GM23338 (cell line): ENCODE measurements around the gene TSHZ2. TPM values are rescaled to one million over a fixed set of nuclear protein-coding genes. Genes with fewer than 3 reads are reported as not detected.

Experiments used
- ATAC-seq: fragments of 200-7000 bp; cut with Tn5 transposase; 3 replicates; pipeline ENCODE4 v1.9.1; 2020
- DNase-seq: peaks from one replicate; pipeline ENCODE4 v3.0.0-alpha.2; 2015; ENCODE audit warnings: low spot score
- H2AFZ ChIP-seq: fragments of 200-600 bp; sonication (generic); 2 replicates; pipeline ENCODE4 v1.8.0; 2016; ENCODE audit warnings: antibody characterized with exemption, mild to moderate bottlenecking, moderate library complexity
- H3F3A ChIP-seq: fragments of 200-600 bp; sonication (generic); replicated peaks from 2 replicates; pipeline ENCODE4 v1.8.0; 2017; ENCODE audit warnings: antibody characterized with exemption, mixed run types, low read depth
- H3K27ac ChIP-seq: fragments of 200-600 bp; sonication (generic); 2 replicates; pipeline ENCODE4 v1.6.1; 2016; ENCODE audit warnings: low read depth
- H3K27me3 ChIP-seq: fragments of 200-600 bp; sonication (generic); 2 replicates; pipeline ENCODE4 v1.8.0; 2016; ENCODE audit warnings: mild to moderate bottlenecking, mixed run types, moderate library complexity; ENCODE audit not compliant: insufficient read depth
- H3K36me3 ChIP-seq: fragments of 200-600 bp; sonication (generic); 2 replicates; pipeline ENCODE4 v1.8.0; 2016; ENCODE audit warnings: mild to moderate bottlenecking; ENCODE audit not compliant: insufficient read depth
- H3K4me1 ChIP-seq: fragments of 200-600 bp; sonication (generic); 2 replicates; pipeline ENCODE4 v1.8.0; 2016; ENCODE audit warnings: mild to moderate bottlenecking, moderate library complexity; ENCODE audit not compliant: insufficient read depth
- H3K4me2 ChIP-seq: fragments of 200-600 bp; sonication (generic); 2 replicates; pipeline ENCODE4 v1.7.1; 2017; ENCODE audit warnings: mixed run types
- H3K4me3 ChIP-seq: fragments of 200-600 bp; sonication (generic); 2 replicates; pipeline ENCODE4 v1.6.1; 2016; ENCODE audit warnings: mixed run types
- H3K79me2 ChIP-seq: fragments of 200-600 bp; sonication (generic); replicated peaks from 2 replicates; pipeline ENCODE4 v1.8.0; 2017; ENCODE audit warnings: mild to moderate bottlenecking; ENCODE audit not compliant: insufficient read depth
- H3K9me2 ChIP-seq: fragments of 200-600 bp; sonication (generic); 2 replicates; pipeline ENCODE4 v1.8.0; 2017; ENCODE audit not compliant: insufficient read depth
- H4K20me1 ChIP-seq: fragments of 200-600 bp; sonication (generic); replicated peaks from 2 replicates; pipeline ENCODE4 v1.8.0; 2017; ENCODE audit warnings: mild to moderate bottlenecking; ENCODE audit not compliant: insufficient read depth
- H3K27ac Mint-ChIP-seq: 2 replicates; pipeline ENCODE4 v1.8.0; 2020; ENCODE audit warnings: inconsistent platforms, mild to moderate bottlenecking, moderate library complexity, mixed read lengths
- H3K27me3 Mint-ChIP-seq: 3 replicates; pipeline ENCODE4 v1.8.0; 2022; ENCODE audit warnings: low read depth, mild to moderate bottlenecking, moderate library complexity, mixed read lengths, inconsistent platforms; ENCODE audit not compliant: insufficient read depth, poor library complexity
- H3K36me3 Mint-ChIP-seq: 3 replicates; pipeline ENCODE4 v1.8.0; 2021; ENCODE audit warnings: low read depth, mild to moderate bottlenecking, inconsistent platforms, moderate library complexity, mixed read lengths
- H3K4me1 Mint-ChIP-seq: 3 replicates; pipeline ENCODE4 v1.8.0; 2020; ENCODE audit warnings: mild to moderate bottlenecking, inconsistent platforms, mixed read lengths
- H3K4me3 Mint-ChIP-seq: 3 replicates; pipeline ENCODE4 v1.8.0; 2021; ENCODE audit warnings: moderate library complexity, mild to moderate bottlenecking, inconsistent platforms, mixed read lengths
- H3K9me3 Mint-ChIP-seq: 3 replicates; pipeline ENCODE4 v1.8.0; 2020; ENCODE audit warnings: moderate library complexity, mild to moderate bottlenecking, inconsistent platforms, mixed read lengths
- CREB1 ChIP-seq: fragments of 250-450 bp; sonication (Bioruptor Pico); IDR thresholded peaks from 2 replicates; pipeline ENCODE4 v1.5.0; 2020; ENCODE audit warnings: low read depth, mild to moderate bottlenecking, moderate library complexity
- EZH2 ChIP-seq: fragments of 200-600 bp; sonication (generic); IDR thresholded peaks from one replicate; pipeline ENCODE4 v1.8.0; 2017; ENCODE audit warnings: antibody characterized with exemption, mild to moderate bottlenecking, low read depth; ENCODE audit not compliant: unreplicated experiment
- EZH2phosphoT487 ChIP-seq: fragments of 200-600 bp; sonication (generic); IDR thresholded peaks from one replicate; pipeline ENCODE4 v1.8.1; 2018; ENCODE audit warnings: antibody characterized with exemption; ENCODE audit not compliant: unreplicated experiment
- JUNB ChIP-seq: IDR thresholded peaks from one replicate; pipeline ENCODE4 v1.6.1; 2016; ENCODE audit warnings: antibody characterized with exemption; ENCODE audit not compliant: unreplicated experiment
- POLR2AphosphoS5 ChIP-seq: IDR thresholded peaks from 2 replicates; pipeline ENCODE4 v1.6.1; 2016; ENCODE audit warnings: antibody characterized with exemption, low read depth
- STAT1 ChIP-seq: IDR thresholded peaks from one replicate; pipeline ENCODE4 v1.6.1; 2016; ENCODE audit warnings: antibody characterized with exemption; ENCODE audit not compliant: unreplicated experiment
- ZNF114 ChIP-seq: fragments of 250-450 bp; sonication (Bioruptor Pico); IDR thresholded peaks from 2 replicates; pipeline ENCODE4 v1.5.0; 2020; ENCODE audit warnings: mild to moderate bottlenecking, moderate library complexity
- ZNF331 ChIP-seq: fragments of 250-450 bp; sonication (Bioruptor Pico); IDR thresholded peaks from 2 replicates; pipeline ENCODE4 v1.5.0; 2020; ENCODE audit warnings: low read depth, mild to moderate bottlenecking, moderate library complexity
- polyA plus RNA-seq: library from polyadenylated mRNA; unstranded; fragments of >200 nt; fragmentation: Nextera tagmentation; extraction: Ambion mirVana; gene quantifications from 2 replicates; pipeline ENCODE4 v1.2.1, GENCODE V29; 2016
- total RNA-seq: library from RNA; depleted of rRNA; stranded (reverse); fragments of >200 nt; shearing (Covaris generic); gene quantifications from 2 replicates; pipeline ENCODE4 v1.2.3, GENCODE V29; 2014
- TF ChIP-seq, protein P1 (sequence below): fragments of 250-450 bp; sonication (Bioruptor Pico); IDR thresholded peaks from 2 replicates; pipeline ENCODE4 v1.5.0; 2020; ENCODE audit warnings: mild to moderate bottlenecking, moderate library complexity
- TF ChIP-seq, protein P2 (sequence below): IDR thresholded peaks from 2 replicates; pipeline ENCODE4 v1.6.1; 2016; ENCODE audit warnings: antibody characterized with exemption
- TF ChIP-seq, protein P3 (sequence below): IDR thresholded peaks from one replicate; pipeline ENCODE4 v1.6.1; 2018; ENCODE audit warnings: antibody characterized with exemption; ENCODE audit not compliant: unreplicated experiment

The TSHZ2 gene
- total and polyA plus RNA-seq, 2 experiments from 2014 or later = 0.49 to 1.3 TPM

DNA sequence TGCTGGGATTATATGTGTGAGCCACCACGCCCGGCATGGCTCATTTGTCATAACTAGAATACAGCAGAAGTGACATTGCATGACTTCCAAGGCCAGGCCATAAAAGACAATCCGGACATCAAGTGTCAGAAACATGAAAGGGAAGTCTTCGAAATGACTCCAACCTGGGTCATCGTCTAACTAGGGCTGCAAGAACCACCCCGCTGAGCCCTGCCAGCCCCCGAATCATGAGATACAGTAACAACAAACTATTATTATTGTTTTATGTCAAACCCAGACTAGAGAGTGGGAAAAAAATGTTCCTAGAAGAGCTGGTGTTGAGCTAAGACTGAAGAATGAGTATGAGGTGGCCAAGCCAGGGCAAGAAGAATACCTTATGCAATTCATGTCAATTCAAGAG lies 561.9 kb downstream of the TSHZ2 start:
- TF ChIP-seq EZH2phosphoT487 (no peak), ZNF331 (CRISPR knock-in tag) (peak; percentile 46; the same call in 1 of the 2 replicates)
- ATAC-seq (no peak), DNase-seq (no peak)
- Histone ChIP-seq H4K20me1 (no peaks in the 10 kb centered on the region), H3K4me1 (no peaks in the 10 kb centered on the region), H3K4me2 (no peak overlapping the region), H3K79me2 (no peaks in the 10 kb centered on the region), H3F3A (no peaks in the 10 kb centered on the region), H3K9me2 (no peaks in the 10 kb centered on the region), H3K27ac (no peak overlapping the region), H2AFZ (no peak overlapping the region), H3K27me3 (no peaks in the 10 kb centered on the region), H3K4me3 (no peak overlapping the region), H3K36me3 (no peaks in the 10 kb centered on the region)
- H3K4me1 Mint-ChIP-seq = no peaks in the 10 kb centered on the region
- no peaks in the 10 kb centered on the region for H3K36me3 Mint-ChIP-seq
- H3K9me3 Mint-ChIP-seq = no peaks in the 10 kb centered on the region
- no peak overlapping the region; the same call in 1 of the 2 replicates for H3K27ac Mint-ChIP-seq
- no peak overlapping the region for H3K4me3 Mint-ChIP-seq
- peaks cover 2% of the 10 kb centered on the region for H3K27me3 Mint-ChIP-seq

DNA sequence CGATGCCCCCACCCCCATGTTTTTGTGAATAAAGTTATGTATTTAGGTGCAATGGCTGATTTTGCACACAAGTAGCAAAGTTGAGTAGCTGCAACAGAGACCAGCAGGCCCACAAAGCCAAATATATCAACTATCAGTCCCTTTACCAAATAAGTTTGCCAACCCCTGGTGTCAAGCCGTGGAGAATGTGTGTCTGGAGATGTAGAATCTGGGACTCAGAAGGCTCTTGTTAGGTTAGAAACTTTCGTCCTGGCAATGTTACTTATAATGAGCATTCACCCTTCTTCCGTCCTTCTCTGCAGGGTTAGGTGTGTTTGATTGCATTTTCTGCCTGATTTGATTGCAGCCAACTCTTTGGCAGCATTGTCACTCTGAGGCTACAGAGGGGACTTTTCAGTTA lies 563.7 kb downstream of the TSHZ2 start:
- Histone ChIP-seq H3K4me1 (no peaks in the 10 kb centered on the region), H3K27ac (no peak overlapping the region), H3F3A (no peaks in the 10 kb centered on the region), H3K36me3 (no peaks in the 10 kb centered on the region), H3K9me2 (no peaks in the 10 kb centered on the region), H3K4me3 (no peak overlapping the region), H3K79me2 (no peaks in the 10 kb centered on the region), H3K4me2 (no peak overlapping the region), H2AFZ (peak overlapping the region; percentile 88), H4K20me1 (no peaks in the 10 kb centered on the region), H3K27me3 (no peaks in the 10 kb centered on the region)
- no peaks in the 10 kb centered on the region for H3K36me3 Mint-ChIP-seq
- H3K4me1 Mint-ChIP-seq = no peaks in the 10 kb centered on the region
- no peaks in the 10 kb centered on the region for H3K9me3 Mint-ChIP-seq
- no peak overlapping the region for H3K27ac Mint-ChIP-seq
- peaks cover 2% of the 10 kb centered on the region for H3K27me3 Mint-ChIP-seq
- DNase-seq (no peak), ATAC-seq (no peak)
- H3K4me3 Mint-ChIP-seq = no peak overlapping the region
- TF ChIP-seq, protein P1, sequence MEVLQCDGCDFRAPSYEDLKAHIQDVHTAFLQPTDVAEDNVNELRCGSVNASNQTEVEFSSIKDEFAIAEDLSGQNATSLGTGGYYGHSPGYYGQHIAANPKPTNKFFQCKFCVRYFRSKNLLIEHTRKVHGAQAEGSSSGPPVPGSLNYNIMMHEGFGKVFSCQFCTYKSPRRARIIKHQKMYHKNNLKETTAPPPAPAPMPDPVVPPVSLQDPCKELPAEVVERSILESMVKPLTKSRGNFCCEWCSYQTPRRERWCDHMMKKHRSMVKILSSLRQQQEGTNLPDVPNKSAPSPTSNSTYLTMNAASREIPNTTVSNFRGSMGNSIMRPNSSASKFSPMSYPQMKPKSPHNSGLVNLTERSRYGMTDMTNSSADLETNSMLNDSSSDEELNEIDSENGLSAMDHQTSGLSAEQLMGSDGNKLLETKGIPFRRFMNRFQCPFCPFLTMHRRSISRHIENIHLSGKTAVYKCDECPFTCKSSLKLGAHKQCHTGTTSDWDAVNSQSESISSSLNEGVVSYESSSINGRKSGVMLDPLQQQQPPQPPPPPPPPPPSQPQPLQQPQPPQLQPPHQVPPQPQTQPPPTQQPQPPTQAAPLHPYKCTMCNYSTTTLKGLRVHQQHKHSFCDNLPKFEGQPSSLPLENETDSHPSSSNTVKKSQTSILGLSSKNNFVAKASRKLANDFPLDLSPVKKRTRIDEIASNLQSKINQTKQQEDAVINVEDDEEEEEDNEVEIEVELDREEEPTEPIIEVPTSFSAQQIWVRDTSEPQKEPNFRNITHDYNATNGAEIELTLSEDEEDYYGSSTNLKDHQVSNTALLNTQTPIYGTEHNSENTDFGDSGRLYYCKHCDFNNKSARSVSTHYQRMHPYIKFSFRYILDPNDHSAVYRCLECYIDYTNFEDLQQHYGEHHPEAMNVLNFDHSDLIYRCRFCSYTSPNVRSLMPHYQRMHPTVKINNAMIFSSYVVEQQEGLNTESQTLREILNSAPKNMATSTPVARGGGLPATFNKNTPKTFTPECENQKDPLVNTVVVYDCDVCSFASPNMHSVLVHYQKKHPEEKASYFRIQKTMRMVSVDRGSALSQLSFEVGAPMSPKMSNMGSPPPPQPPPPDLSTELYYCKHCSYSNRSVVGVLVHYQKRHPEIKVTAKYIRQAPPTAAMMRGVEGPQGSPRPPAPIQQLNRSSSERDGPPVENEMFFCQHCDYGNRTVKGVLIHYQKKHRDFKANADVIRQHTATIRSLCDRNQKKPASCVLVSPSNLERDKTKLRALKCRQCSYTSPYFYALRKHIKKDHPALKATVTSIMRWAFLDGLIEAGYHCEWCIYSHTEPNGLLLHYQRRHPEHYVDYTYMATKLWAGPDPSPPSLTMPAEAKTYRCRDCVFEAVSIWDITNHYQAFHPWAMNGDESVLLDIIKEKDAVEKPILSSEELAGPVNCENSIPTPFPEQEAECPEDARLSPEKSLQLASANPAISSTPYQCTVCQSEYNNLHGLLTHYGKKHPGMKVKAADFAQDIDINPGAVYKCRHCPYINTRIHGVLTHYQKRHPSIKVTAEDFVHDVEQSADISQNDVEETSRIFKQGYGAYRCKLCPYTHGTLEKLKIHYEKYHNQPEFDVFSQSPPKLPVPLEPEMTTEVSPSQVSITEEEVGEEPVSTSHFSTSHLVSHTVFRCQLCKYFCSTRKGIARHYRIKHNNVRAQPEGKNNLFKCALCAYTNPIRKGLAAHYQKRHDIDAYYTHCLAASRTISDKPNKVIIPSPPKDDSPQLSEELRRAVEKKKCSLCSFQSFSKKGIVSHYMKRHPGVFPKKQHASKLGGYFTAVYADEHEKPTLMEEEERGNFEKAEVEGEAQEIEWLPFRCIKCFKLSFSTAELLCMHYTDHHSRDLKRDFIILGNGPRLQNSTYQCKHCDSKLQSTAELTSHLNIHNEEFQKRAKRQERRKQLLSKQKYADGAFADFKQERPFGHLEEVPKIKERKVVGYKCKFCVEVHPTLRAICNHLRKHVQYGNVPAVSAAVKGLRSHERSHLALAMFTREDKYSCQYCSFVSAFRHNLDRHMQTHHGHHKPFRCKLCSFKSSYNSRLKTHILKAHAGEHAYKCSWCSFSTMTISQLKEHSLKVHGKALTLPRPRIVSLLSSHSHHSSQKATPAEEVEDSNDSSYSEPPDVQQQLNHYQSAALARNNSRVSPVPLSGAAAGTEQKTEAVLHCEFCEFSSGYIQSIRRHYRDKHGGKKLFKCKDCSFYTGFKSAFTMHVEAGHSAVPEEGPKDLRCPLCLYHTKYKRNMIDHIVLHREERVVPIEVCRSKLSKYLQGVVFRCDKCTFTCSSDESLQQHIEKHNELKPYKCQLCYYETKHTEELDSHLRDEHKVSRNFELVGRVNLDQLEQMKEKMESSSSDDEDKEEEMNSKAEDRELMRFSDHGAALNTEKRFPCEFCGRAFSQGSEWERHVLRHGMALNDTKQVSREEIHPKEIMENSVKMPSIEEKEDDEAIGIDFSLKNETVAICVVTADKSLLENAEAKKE (CRISPR knock-in tag) = no peak
- TF ChIP-seq ZNF331 (CRISPR knock-in tag) = no peak
- TF ChIP-seq, protein P2, sequence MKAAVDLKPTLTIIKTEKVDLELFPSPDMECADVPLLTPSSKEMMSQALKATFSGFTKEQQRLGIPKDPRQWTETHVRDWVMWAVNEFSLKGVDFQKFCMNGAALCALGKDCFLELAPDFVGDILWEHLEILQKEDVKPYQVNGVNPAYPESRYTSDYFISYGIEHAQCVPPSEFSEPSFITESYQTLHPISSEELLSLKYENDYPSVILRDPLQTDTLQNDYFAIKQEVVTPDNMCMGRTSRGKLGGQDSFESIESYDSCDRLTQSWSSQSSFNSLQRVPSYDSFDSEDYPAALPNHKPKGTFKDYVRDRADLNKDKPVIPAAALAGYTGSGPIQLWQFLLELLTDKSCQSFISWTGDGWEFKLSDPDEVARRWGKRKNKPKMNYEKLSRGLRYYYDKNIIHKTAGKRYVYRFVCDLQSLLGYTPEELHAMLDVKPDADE = no peak
- TF ChIP-seq POLR2AphosphoS5 = no peak
- TF ChIP-seq, protein P3, sequence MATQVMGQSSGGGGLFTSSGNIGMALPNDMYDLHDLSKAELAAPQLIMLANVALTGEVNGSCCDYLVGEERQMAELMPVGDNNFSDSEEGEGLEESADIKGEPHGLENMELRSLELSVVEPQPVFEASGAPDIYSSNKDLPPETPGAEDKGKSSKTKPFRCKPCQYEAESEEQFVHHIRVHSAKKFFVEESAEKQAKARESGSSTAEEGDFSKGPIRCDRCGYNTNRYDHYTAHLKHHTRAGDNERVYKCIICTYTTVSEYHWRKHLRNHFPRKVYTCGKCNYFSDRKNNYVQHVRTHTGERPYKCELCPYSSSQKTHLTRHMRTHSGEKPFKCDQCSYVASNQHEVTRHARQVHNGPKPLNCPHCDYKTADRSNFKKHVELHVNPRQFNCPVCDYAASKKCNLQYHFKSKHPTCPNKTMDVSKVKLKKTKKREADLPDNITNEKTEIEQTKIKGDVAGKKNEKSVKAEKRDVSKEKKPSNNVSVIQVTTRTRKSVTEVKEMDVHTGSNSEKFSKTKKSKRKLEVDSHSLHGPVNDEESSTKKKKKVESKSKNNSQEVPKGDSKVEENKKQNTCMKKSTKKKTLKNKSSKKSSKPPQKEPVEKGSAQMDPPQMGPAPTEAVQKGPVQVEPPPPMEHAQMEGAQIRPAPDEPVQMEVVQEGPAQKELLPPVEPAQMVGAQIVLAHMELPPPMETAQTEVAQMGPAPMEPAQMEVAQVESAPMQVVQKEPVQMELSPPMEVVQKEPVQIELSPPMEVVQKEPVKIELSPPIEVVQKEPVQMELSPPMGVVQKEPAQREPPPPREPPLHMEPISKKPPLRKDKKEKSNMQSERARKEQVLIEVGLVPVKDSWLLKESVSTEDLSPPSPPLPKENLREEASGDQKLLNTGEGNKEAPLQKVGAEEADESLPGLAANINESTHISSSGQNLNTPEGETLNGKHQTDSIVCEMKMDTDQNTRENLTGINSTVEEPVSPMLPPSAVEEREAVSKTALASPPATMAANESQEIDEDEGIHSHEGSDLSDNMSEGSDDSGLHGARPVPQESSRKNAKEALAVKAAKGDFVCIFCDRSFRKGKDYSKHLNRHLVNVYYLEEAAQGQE = no peak
- TF ChIP-seq CREB1 (CRISPR knock-in tag) = no peak
- TF ChIP-seq STAT1 = no peak
- TF ChIP-seq EZH2phosphoT487 = no peak
- TF ChIP-seq JUNB = no peak
- TF ChIP-seq EZH2 = no peak
- TF ChIP-seq ZNF114 (CRISPR knock-in tag) = no peak
